Trophoblast cell (in vitro differentiated cells and primary cell): ENCODE data around the gene RASA2.

Source experiments
- DNase-seq, 2 donors: peaks; one replicate each; pipeline ENCODE4 v3.0.0-alpha.2; 2016
- H2AFZ ChIP-seq: 2 replicates; pipeline ENCODE4 v1.6.1; 2013; ENCODE audit warnings: low read length, moderate library complexity, mild to moderate bottlenecking; ENCODE audit not compliant: insufficient read depth, poor library complexity
- H2AK5ac ChIP-seq: 2 replicates; pipeline ENCODE4 v1.6.1; 2013; ENCODE audit warnings: mild to moderate bottlenecking, low read length
- H2BK120ac ChIP-seq: 2 replicates; pipeline ENCODE4 v1.6.1; 2013; ENCODE audit warnings: low read length, mild to moderate bottlenecking, moderate library complexity; ENCODE audit not compliant: insufficient read depth, poor library complexity
- H2BK12ac ChIP-seq: 2 replicates; pipeline ENCODE4 v1.6.1; 2013; ENCODE audit warnings: mild to moderate bottlenecking, low read length, moderate library complexity
- H2BK5ac ChIP-seq: 2 replicates; pipeline ENCODE4 v1.6.1; 2013; ENCODE audit warnings: low read length, low read depth, moderate library complexity, mild to moderate bottlenecking; ENCODE audit not compliant: poor library complexity
- H3K14ac ChIP-seq: 2 replicates; pipeline ENCODE4 v1.6.1; 2013; ENCODE audit warnings: mild to moderate bottlenecking, low read length
- H3K18ac ChIP-seq: 2 replicates; pipeline ENCODE4 v1.6.1; 2013; ENCODE audit warnings: mild to moderate bottlenecking, low read length
- H3K23ac ChIP-seq: 2 replicates; pipeline ENCODE4 v1.6.1; 2013; ENCODE audit warnings: low read length
- H3K27ac ChIP-seq: 2 replicates; pipeline ENCODE4 v1.5.1; 2013; ENCODE audit warnings: low read depth, mild to moderate bottlenecking, inconsistent platforms, low read length, moderate library complexity
- H3K27me3 ChIP-seq: 2 replicates; pipeline ENCODE4 v1.6.1; 2013; ENCODE audit warnings: inconsistent platforms, mild to moderate bottlenecking, low read length, moderate library complexity; ENCODE audit not compliant: insufficient read depth
- H3K36me3 ChIP-seq, 2 experiments: 1 replicate in 1 of 2; 2 replicates in 1 of 2; pipeline ENCODE4 v1.6.1; 2013; ENCODE audit warnings: low read length in 2 of 2, mild to moderate bottlenecking in 2 of 2, moderate library complexity in 1 of 2; ENCODE audit not compliant: insufficient read depth in 2 of 2, control insufficient read depth in 1 of 2
- H3K4ac ChIP-seq: 2 replicates; pipeline ENCODE4 v1.6.1; 2013; ENCODE audit warnings: low read depth, mild to moderate bottlenecking, low read length, moderate library complexity
- H3K4me1 ChIP-seq, 2 experiments: 1 replicate in 1 of 2; 2 replicates in 1 of 2; pipeline ENCODE4 v1.6.1; 2013; ENCODE audit warnings: low read length in 2 of 2, mild to moderate bottlenecking in 2 of 2, moderate library complexity in 1 of 2; ENCODE audit not compliant: insufficient read depth in 2 of 2, control insufficient read depth in 1 of 2
- H3K4me2 ChIP-seq: 2 replicates; pipeline ENCODE4 v1.6.1; 2013; ENCODE audit warnings: inconsistent platforms, mild to moderate bottlenecking, low read length, moderate library complexity
- H3K4me3 ChIP-seq: 2 replicates; pipeline ENCODE4 v1.5.1; 2013; ENCODE audit warnings: mild to moderate bottlenecking, low read depth, low read length, inconsistent platforms
- H3K79me1 ChIP-seq: one replicate; pipeline ENCODE4 v1.6.1; 2013; ENCODE audit warnings: low read length
- H3K79me2 ChIP-seq: 2 replicates; pipeline ENCODE4 v1.6.1; 2013; ENCODE audit warnings: low read length, mild to moderate bottlenecking; ENCODE audit not compliant: control insufficient read depth, insufficient read depth, poor library complexity
- H3K9ac ChIP-seq: 2 replicates; pipeline ENCODE4 v1.6.1; 2013; ENCODE audit warnings: mild to moderate bottlenecking, low read length
- H3K9me3 ChIP-seq: 2 replicates; pipeline ENCODE4 v1.6.1; 2013; ENCODE audit warnings: low read depth, mild to moderate bottlenecking, control low read depth, inconsistent platforms, low read length; ENCODE audit not compliant: insufficient read depth
- H4K12ac ChIP-seq: 2 replicates; pipeline ENCODE4 v1.6.1; 2013; ENCODE audit warnings: low read depth, mild to moderate bottlenecking, low read length, moderate library complexity
- H4K8ac ChIP-seq: 2 replicates; pipeline ENCODE4 v1.6.1; 2013; ENCODE audit warnings: low read depth, mild to moderate bottlenecking, low read length, moderate library complexity
- H4K91ac ChIP-seq: one replicate; pipeline ENCODE4 v1.6.1; 2013; ENCODE audit warnings: low read depth, mild to moderate bottlenecking, low read length, moderate library complexity
- WGBS: extraction: QIAGEN DNeasy Blood & Tissue Kit; methylation state at CpG from one replicate; pipeline ENCODE4 v1.1.7; 2013; ENCODE audit warnings: missing lambda C conversion rate; ENCODE audit not compliant: insufficient read length, insufficient coverage; ENCODE audit errors: extremely low coverage; 5-methylcytosine and 5-hydroxymethylcytosine counted together

Gene RASA2

DNA sequence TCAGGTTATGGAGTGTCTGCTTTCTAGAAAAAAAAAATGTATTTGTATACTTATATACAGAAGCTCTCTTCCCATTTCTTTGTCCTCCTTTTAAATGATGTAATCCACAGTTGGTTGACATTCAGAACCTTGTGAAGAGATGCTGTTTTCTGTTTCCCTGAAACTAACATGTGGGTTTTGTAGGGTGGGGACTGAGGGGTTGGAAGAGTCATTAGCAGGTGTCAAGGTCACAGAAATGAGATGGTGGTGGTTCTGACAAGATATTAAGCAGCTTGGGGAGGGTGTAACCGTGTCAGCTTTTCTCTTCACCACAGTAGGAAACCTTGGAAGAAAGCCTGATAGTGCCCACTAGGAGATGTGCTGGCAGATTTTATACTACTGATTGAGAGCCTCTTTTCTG is 2.4 kb downstream of the RASA2 start:
- no peak overlapping the region for H3K23ac ChIP-seq
- H3K4me3 ChIP-seq: no peak overlapping the region
- H3K9me3 ChIP-seq: no peaks in the 10 kb centered on the region
- H3K79me2 ChIP-seq: peaks cover 7% of the 10 kb centered on the region
- peaks cover 3 to 7% of the 10 kb centered on the region in 2 experiments for H3K4me1 ChIP-seq
- H2BK5ac ChIP-seq: no peak overlapping the region
- H4K8ac ChIP-seq: no peak overlapping the region
- H3K36me3 ChIP-seq: no peaks in the 10 kb centered on the region
- no peaks in the 10 kb centered on the region for H3K27me3 ChIP-seq
- no peak overlapping the region for H4K12ac ChIP-seq
- no peak overlapping the region for H3K18ac ChIP-seq
- H3K14ac ChIP-seq: no peak overlapping the region
- no peak overlapping the region for H3K4ac ChIP-seq
- H2AFZ ChIP-seq: no peak overlapping the region
- H3K79me1 ChIP-seq: peaks cover 17% of the 10 kb centered on the region
- H4K91ac ChIP-seq: no peak overlapping the region
- no peak overlapping the region for H3K27ac ChIP-seq
- H3K9ac ChIP-seq: no peak overlapping the region
- no peak overlapping the region for H2BK12ac ChIP-seq
- no peak for DNase-seq
- H2AK5ac ChIP-seq: no peak overlapping the region
- WGBS: no CpG with 5 or more reads among the region's 1 CpG
- H2BK120ac ChIP-seq: no peak overlapping the region
- no peak overlapping the region for H3K4me2 ChIP-seq

GRCh38 chr3:141491081-141491480 is 4.3 kb downstream of the RASA2 start:
- H3K18ac ChIP-seq: no peak overlapping the region
- peaks cover 5% of the 10 kb centered on the region for H3K79me2 ChIP-seq
- no peak overlapping the region for H3K23ac ChIP-seq
- H2BK120ac ChIP-seq: no peak overlapping the region
- H3K4me1 ChIP-seq: peaks cover 3 to 5% of the 10 kb centered on the region in 2 experiments
- H3K9me3 ChIP-seq: no peaks in the 10 kb centered on the region
- H2AFZ ChIP-seq: no peak overlapping the region
- no peak overlapping the region for H4K12ac ChIP-seq
- no peak overlapping the region for H3K9ac ChIP-seq
- no peak overlapping the region for H2BK5ac ChIP-seq
- no peak overlapping the region for H2AK5ac ChIP-seq
- no peak overlapping the region for H3K4me2 ChIP-seq
- DNase-seq: no peak
- H4K8ac ChIP-seq: no peak overlapping the region
- H3K36me3 ChIP-seq: no peaks in the 10 kb centered on the region
- H3K27ac ChIP-seq: no peak overlapping the region
- H2BK12ac ChIP-seq: no peak overlapping the region
- H3K27me3 ChIP-seq: no peaks in the 10 kb centered on the region
- H3K4ac ChIP-seq: peak overlapping the region; percentile 79
- peaks cover 14% of the 10 kb centered on the region for H3K79me1 ChIP-seq
- no CpG with 5 or more reads among the region's 3 CpGs for WGBS
- no peak overlapping the region for H3K4me3 ChIP-seq
- no peak overlapping the region for H4K91ac ChIP-seq
- H3K14ac ChIP-seq: no peak overlapping the region

DNA sequence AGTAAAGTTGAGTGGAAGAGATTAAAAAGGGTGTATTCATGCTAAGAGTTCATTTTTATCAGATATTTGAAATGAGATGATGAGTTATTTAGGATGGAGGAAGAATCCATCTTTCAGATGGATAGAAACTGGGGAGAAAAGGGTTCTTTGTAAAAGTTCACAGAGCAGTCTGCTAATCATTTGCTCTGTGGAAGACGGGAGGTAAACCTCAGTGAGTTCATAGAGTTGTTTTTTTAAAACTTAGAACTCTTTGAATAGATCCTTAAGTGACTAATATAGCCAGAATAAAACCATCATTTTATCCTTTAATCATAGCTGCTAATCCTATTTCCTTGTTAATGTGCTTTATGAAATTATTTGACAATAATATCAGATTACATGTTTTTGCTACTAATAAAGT is 5.1 kb downstream of the RASA2 start:
- Histone ChIP-seq H3K4me1 (no peaks in the 10 kb centered on the region), H3K4me3 (no peak overlapping the region), H2BK120ac (no peak overlapping the region), H2AK5ac (no peak overlapping the region), H3K79me1 (peaks cover 9% of the 10 kb centered on the region), H3K27ac (no peak overlapping the region), H3K4ac (no peak overlapping the region), H3K36me3 (no peaks in the 10 kb centered on the region), H3K9me3 (no peaks in the 10 kb centered on the region), H3K4me2 (no peak overlapping the region), H3K9ac (no peak overlapping the region), H4K8ac (no peak overlapping the region), H2BK5ac (no peak overlapping the region), H3K79me2 (peaks cover 5% of the 10 kb centered on the region), H3K23ac (no peak overlapping the region), H3K14ac (no peak overlapping the region), H4K91ac (no peak overlapping the region), H2AFZ (no peak overlapping the region), H2BK12ac (no peak overlapping the region), H3K27me3 (no peaks in the 10 kb centered on the region), H4K12ac (no peak overlapping the region), H3K18ac (no peak overlapping the region)
- WGBS: no CpG with 5 or more reads among the region's 1 CpG
- DNase-seq: no peak

- no peak overlapping the region for H3K9ac ChIP-seq
- no peak overlapping the region for H4K91ac ChIP-seq
- no peak overlapping the region for H3K23ac ChIP-seq
Measured at GRCh38 chr3:141493184-141493583, 6.4 kb downstream of the RASA2 start.

More at GRCh38 chr3:141493184-141493583, 6.4 kb downstream of the RASA2 start:
- no peaks in the 10 kb centered on the region for H3K9me3 ChIP-seq
- H3K14ac ChIP-seq: no peak overlapping the region
- H4K8ac ChIP-seq: no peak overlapping the region
- H2BK5ac ChIP-seq: no peak overlapping the region
- H3K27me3 ChIP-seq: no peaks in the 10 kb centered on the region
- no peak overlapping the region for H3K27ac ChIP-seq
- H3K4me2 ChIP-seq: no peak overlapping the region
- H2BK120ac ChIP-seq: no peak overlapping the region
- no peak overlapping the region for H3K18ac ChIP-seq
- H3K4me3 ChIP-seq: no peak overlapping the region
- H4K12ac ChIP-seq: no peak overlapping the region
- H3K36me3 ChIP-seq: no peaks in the 10 kb centered on the region
- no peak overlapping the region for H2AFZ ChIP-seq
- H3K4me1 ChIP-seq: no peaks in the 10 kb centered on the region
- no peak overlapping the region for H2AK5ac ChIP-seq
- H2BK12ac ChIP-seq: no peak overlapping the region
- no peaks in the 10 kb centered on the region for H3K79me1 ChIP-seq
- no peak overlapping the region for H3K4ac ChIP-seq
- no peak for DNase-seq
- H3K79me2 ChIP-seq: no peaks in the 10 kb centered on the region
- no CpG with 5 or more reads among the region's 1 CpG for WGBS
